Transverse colon (tissue), 4 donors: ENCODE measurements around the gene RPTOR. TPM values are rescaled to one million over a fixed set of nuclear protein-coding genes. Genes with fewer than 3 reads are reported as not detected.
"Not testable (repeated sequence)": the region's sequence is repeated elsewhere in the genome, so short reads cannot be mapped to it uniquely, and the experiment has no call there.

Source experiments
- DNase-seq: peaks from one replicate; pipeline ENCODE4 v3.0.0-alpha.2; 2019
- H3K27ac ChIP-seq, 4 donors: fragments of 200-600 bp; sonication (generic); 2 replicates each; pipeline ENCODE4 v1.5.1; 2016 to 2018; ENCODE audit warnings: inconsistent platforms in 4 of 4
- H3K27me3 ChIP-seq: fragments of 200-600 bp; sonication (generic); 2 replicates; pipeline ENCODE4 v1.5.1; 2017; ENCODE audit warnings: inconsistent platforms
- H3K36me3 ChIP-seq, 4 donors: fragments of 200-600 bp; sonication (generic); 2 replicates each; pipeline ENCODE4 v1.5.1; 2017 to 2019; ENCODE audit warnings: inconsistent platforms in 4 of 4
- H3K4me1 ChIP-seq, 4 donors: fragments of 200-600 bp; sonication (generic); 2 replicates each; pipeline ENCODE4 v1.5.1; 2017 to 2020; ENCODE audit warnings: inconsistent platforms in 4 of 4
- H3K4me3 ChIP-seq, 4 donors: fragments of 200-600 bp; sonication (generic); 1 replicate in 1 of 4; 2 replicates in 3 of 4; pipeline versions ENCODE4 v1.5.1 to v1.6.1; 2017 to 2019; ENCODE audit warnings: inconsistent platforms in 4 of 4
- H3K9me3 ChIP-seq, 2 donors: fragments of 200-600 bp; sonication (generic); 2 replicates each; pipeline ENCODE4 v1.5.1; 2017 to 2019; ENCODE audit warnings: inconsistent platforms in 2 of 2
- CTCF ChIP-seq, 5 experiments: fragments of 200-600 bp in 3 of 5; fragments of 450-650 bp in 2 of 5; sonication (generic) in 3 of 5; IDR thresholded peaks; 1 replicate in 2 of 5; 2 replicates in 3 of 5; pipeline ENCODE4 v1.5.1; 2016 to 2017; ENCODE audit warnings: antibody characterized with exemption in 5 of 5, inconsistent platforms in 3 of 5, mild to moderate bottlenecking in 2 of 5, moderate library complexity in 1 of 5
- EP300 ChIP-seq: sonication (generic); formaldehyde crosslinking; IDR thresholded peaks from one replicate; pipeline ENCODE4 v1.6.1; 2017; ENCODE audit warnings: antibody characterized with exemption, low read depth
- POLR2A ChIP-seq: fragments of 450-650 bp; IDR thresholded peaks from one replicate; pipeline ENCODE4 v1.6.1; 2016; ENCODE audit warnings: antibody characterized with exemption, mild to moderate bottlenecking, moderate library complexity
- POLR2AphosphoS5 ChIP-seq, 3 donors: sonication (generic); formaldehyde crosslinking; IDR thresholded peaks; one replicate each; pipeline ENCODE4 v1.6.1; 2016; ENCODE audit warnings: antibody characterized with exemption in 3 of 3
- WGBS, 2 donors: methylation state at CpG; one replicate each; pipeline ENCODE4 v1.1.5; 2018; ENCODE audit warnings: low coverage in 1 of 2; 5-methylcytosine and 5-hydroxymethylcytosine counted together
- in situ Hi-C, 4 donors: fragments of 200-750 bp; cut with MboI; loops; one replicate each; pipeline versions ENCODE4 v1.15.0 to v1.15.1; 2017; ENCODE audit warnings: low sequenced_read_pairs in 3 of 4, low pct_ligation_motif_present in 1 of 4, low pct_unique_long_range_greater_than_20kb in 1 of 4
- intact Hi-C: fragments of 100-400 bp; cut with DNase I; formaldehyde crosslinking; loops from one replicate; pipeline ENCODE4 v1.15.1; 2023; ENCODE audit warnings: low total_unique reads
- total RNA-seq, 4 donors: library from RNA; depleted of rRNA; stranded (reverse); fragments of >200 nt; gene quantifications; one replicate each; pipeline ENCODE4 v1.1.0, GENCODE V29; 2016

RPTOR gene
- total RNA-seq, 4 donors from 2014 or later, result 28.9 to 79.3 (median 48.0) TPM

- no peaks in the 10 kb centered on the region for H3K9me3 ChIP-seq
- peak overlapping the region in 2 of 4 donors; percentile 1 to 27 for H3K27ac ChIP-seq
- H3K36me3 ChIP-seq, result no peaks in the 10 kb centered on the region
- no peaks in the 10 kb centered on the region for H3K27me3 ChIP-seq
- in situ Hi-C loops (no loop called here), intact Hi-C loops (loop anchor here (10.0 kb wide), 1 partner anchor 213 kb away; no protein-coding TSS in a partner anchor)
- 73 to 92% methylated on average over 9 to 11 of the region's 11 CpGs for WGBS, 2 donors
- no peak for DNase-seq
- peaks cover 6 to 27% (median 11%) of the 10 kb centered on the region in 4 donors for H3K4me1 ChIP-seq
- H3K4me3 ChIP-seq, result no peak overlapping the region
- no peak for TF ChIP-seq EP300
- TF ChIP-seq POLR2AphosphoS5 (IDR thresholded peaks at IDR 0.05), result no peak
- TF ChIP-seq POLR2A, result no peak
- TF ChIP-seq CTCF (IDR thresholded peaks at IDR 0.05), result no peak
These were observed 217.4 kb downstream of the RPTOR start for GRCh38 chr17:80762076-80762475.

- no peaks in the 10 kb centered on the region for H3K9me3 ChIP-seq
- no peak for TF ChIP-seq POLR2AphosphoS5 (IDR thresholded peaks at IDR 0.05)
- no peak for TF ChIP-seq EP300
- no peak for TF ChIP-seq POLR2A
- no peak for TF ChIP-seq CTCF (IDR thresholded peaks at IDR 0.05)
- intact Hi-C loops, result loop anchor here (10.0 kb wide), 1 partner anchor 211 kb away; no protein-coding TSS in a partner anchor
- H3K4me3 ChIP-seq, result no peak overlapping the region
- H3K27ac ChIP-seq, result no peak overlapping the region
- WGBS, 2 donors, result 80 to 82% methylated on average over 15 of the region's 15 CpGs
- no peak for DNase-seq
- H3K4me1 ChIP-seq, result peaks cover 6 to 27% (median 11%) of the 10 kb centered on the region in 4 donors
- no peaks in the 10 kb centered on the region for H3K27me3 ChIP-seq
- in situ Hi-C loops, result no loop called here
- no peaks in the 10 kb centered on the region for H3K36me3 ChIP-seq
These were observed 218.7 kb downstream of the RPTOR start for GRCh38 chr17:80763293-80763867.

- in situ Hi-C loops, H3K27ac ChIP-seq: not testable (repeated sequence)
These were observed 220.0 kb downstream of the RPTOR start for GRCh38 chr17:80764627-80765145.

GRCh38 chr17:80765241-80765961 lies 220.8 kb downstream of the RPTOR start:
- H3K27ac ChIP-seq, result no peak overlapping the region
- DNase-seq, result no peak
- in situ Hi-C loops, result no loop called here

More at GRCh38 chr17:80764627-80765145, 220.0 kb downstream of the RPTOR start:
- 78 to 80% methylated on average over 1 to 5 of the region's 5 CpGs for WGBS, 2 donors
- H3K36me3 ChIP-seq, DNase-seq, H3K4me3 ChIP-seq, H3K9me3 ChIP-seq, H3K27me3 ChIP-seq: not testable (repeated sequence)
- peaks cover 6 to 17% (median 9%) of the 10 kb centered on the region in 4 donors for H3K4me1 ChIP-seq
- intact Hi-C loops, result loop anchor here (10.0 kb wide), 1 partner anchor 210 kb away; no protein-coding TSS in a partner anchor

More at GRCh38 chr17:80765241-80765961, 220.8 kb downstream of the RPTOR start:
- Histone ChIP-seq H3K27me3 (no peaks in the 10 kb centered on the region), H3K9me3 (no peaks in the 10 kb centered on the region), H3K36me3 (no peaks in the 10 kb centered on the region), H3K4me3 (no peak overlapping the region), H3K4me1 (peaks cover 3 to 10% (median 5%) of the 10 kb centered on the region in 4 donors)
- intact Hi-C loops, result loop anchor here (10.0 kb wide), 1 partner anchor 209 kb away; no protein-coding TSS in a partner anchor
- WGBS, 2 donors, result 76 to 82% methylated on average over 17 to 18 of the region's 18 CpGs
- no peak for TF ChIP-seq POLR2AphosphoS5 (IDR thresholded peaks at IDR 0.05)
- TF ChIP-seq EP300, result no peak
- TF ChIP-seq CTCF (IDR thresholded peaks at IDR 0.05), result no peak
- TF ChIP-seq POLR2A, result no peak
